Activated T-cell treated with anti-CD3 and anti-CD28 coated beads, Interleukin-2, amount 50 U/mL, for 4 hours (primary cell): ENCODE data around the gene COIL. TPM values are rescaled to one million over a fixed set of nuclear protein-coding genes. Genes with fewer than 3 reads are reported as not detected.

ENCODE experiments used
- ATAC-seq, 2 donors: fragments of 200-7000 bp; cut with Tn5 transposase; one replicate each; pipeline ENCODE4 v1.10.0; 2021
- DNase-seq: peaks from one replicate; pipeline ENCODE4 v3.0.0-alpha.2; 2020
- H3K27me3 Mint-ChIP-seq: one replicate; pipeline ENCODE4 v1.8.0; 2021; ENCODE audit warnings: low read depth, mixed read lengths
- H3K36me3 Mint-ChIP-seq: one replicate; pipeline ENCODE4 v1.8.0; 2022; ENCODE audit warnings: mixed read lengths; ENCODE audit not compliant: insufficient read depth
- H3K4me1 Mint-ChIP-seq: one replicate; pipeline ENCODE4 v1.8.0; 2021; ENCODE audit warnings: low read depth, mixed read lengths
- H3K4me3 Mint-ChIP-seq: one replicate; pipeline ENCODE4 v1.8.0; 2021; ENCODE audit warnings: mild to moderate bottlenecking, moderate library complexity, mixed read lengths
- H3K9me3 Mint-ChIP-seq: one replicate; pipeline ENCODE4 v1.8.0; 2021; ENCODE audit warnings: mixed read lengths
- total RNA-seq, 3 donors: library from RNA; stranded (reverse); gene quantifications; one replicate each; pipeline ENCODE4 v1.2.1, GENCODE V29; 2021

The COIL gene
- total RNA-seq, 3 donors from 2014 or later: 22.9 to 23.8 (median 23.0) TPM

- Mint-ChIP-seq H3K36me3 (peaks cover 62% of the 10 kb centered on the region), H3K9me3 (no peaks in the 10 kb centered on the region), H3K4me1 (peaks cover 4% of the 10 kb centered on the region), H3K4me3 (no peak overlapping the region), H3K27me3 (no peaks in the 10 kb centered on the region)
- DNase-seq: no peak
- no peak for ATAC-seq
These were observed 65.9 kb downstream of the COIL start for GRCh38 chr17:56894859-56895455.

GRCh38 chr17:56893503-56893902, 67.3 kb downstream of the COIL start:
- H3K9me3 Mint-ChIP-seq: peaks cover 5% of the 10 kb centered on the region
- DNase-seq (no peak), ATAC-seq (no peak)
- peaks cover 4% of the 10 kb centered on the region for H3K4me1 Mint-ChIP-seq
- H3K27me3 Mint-ChIP-seq: no peaks in the 10 kb centered on the region
- H3K4me3 Mint-ChIP-seq: no peak overlapping the region
- peaks cover 69% of the 10 kb centered on the region for H3K36me3 Mint-ChIP-seq

GRCh38 chr17:56892333-56892732, 68.5 kb downstream of the COIL start:
- DNase-seq: no peak
- H3K27me3 Mint-ChIP-seq: no peaks in the 10 kb centered on the region
- peaks cover 70% of the 10 kb centered on the region for H3K36me3 Mint-ChIP-seq
- no peak for ATAC-seq
- peaks cover 2% of the 10 kb centered on the region for H3K4me1 Mint-ChIP-seq
- no peak overlapping the region for H3K4me3 Mint-ChIP-seq
- H3K9me3 Mint-ChIP-seq: peaks cover 17% of the 10 kb centered on the region

GRCh38 chr17:56891751-56892150, 69.1 kb downstream of the COIL start:
- DNase-seq (peak; percentile 56), ATAC-seq (peak; percentile 66 to 70)
- Mint-ChIP-seq H3K4me1 (peaks cover 2% of the 10 kb centered on the region), H3K36me3 (peaks cover 74% of the 10 kb centered on the region), H3K27me3 (no peaks in the 10 kb centered on the region), H3K4me3 (no peak overlapping the region), H3K9me3 (peaks cover 19% of the 10 kb centered on the region)

GRCh38 chr17:56890906-56891674, 69.8 kb downstream of the COIL start:
- Mint-ChIP-seq H3K36me3 (peaks cover 80% of the 10 kb centered on the region), H3K4me1 (peaks cover 2% of the 10 kb centered on the region), H3K9me3 (peaks cover 19% of the 10 kb centered on the region), H3K27me3 (no peaks in the 10 kb centered on the region), H3K4me3 (no peak overlapping the region)
- DNase-seq (no peak), ATAC-seq (no peak)

- Mint-ChIP-seq H3K27me3 (no peaks in the 10 kb centered on the region), H3K4me1 (peaks cover 2% of the 10 kb centered on the region), H3K36me3 (peaks cover 73% of the 10 kb centered on the region), H3K9me3 (peaks cover 19% of the 10 kb centered on the region), H3K4me3 (no peak overlapping the region)
- ATAC-seq (no peak), DNase-seq (no peak)
These were observed 70.5 kb downstream of the COIL start for GRCh38 chr17:56890390-56890789.

Other genes with a start within 250 kb of the COIL start
- 1 to 10 TPM; 2.0 to 2.3 (median 2.2) TPM for gene C17orf67, start 127.1 kb downstream of the COIL start, total RNA-seq
- gene DGKE, start 126.9 kb downstream of the COIL start, total RNA-seq: 10 to 100 TPM; 30.1 to 37.4 (median 33.3) TPM
- gene TRIM25, start 47.0 kb downstream of the COIL start, total RNA-seq: 10 to 100 TPM; 52.4 to 66.7 (median 61.2) TPM
- gene SCPEP1, start 17.1 kb upstream of the COIL start, total RNA-seq: 10 to 100 TPM; 10.8 to 17.6 (median 14.1) TPM
- 10 to 100 TPM; 59.6 to 64.3 (median 60.2) TPM for gene AKAP1, start 124.2 kb upstream of the COIL start, total RNA-seq